T-helper 1 cell (primary cell): Measurements from ENCODE around the gene IDUA.
A peak's percentile ranks its signal among the peaks of the same experiment; 100 is the strongest.
"Not testable (repeated sequence)": the region's sequence is repeated elsewhere in the genome, so short reads cannot be mapped to it uniquely, and the experiment has no call there.

Experiments
- DNase-seq, 5 donors: peaks; one replicate each; pipeline ENCODE4 v3.0.0-alpha.2; 2012 to 2020

IDUA gene

GRCh38 chr4:1047106-1047975 is 60.5 kb downstream of the IDUA start:
- peak in 1 of 5 donors; percentile 6 for DNase-seq

GRCh38 chr4:1047976-1048772 is 61.3 kb downstream of the IDUA start:
- no peak for DNase-seq

GRCh38 chr4:1048773-1049590 is 62.1 kb downstream of the IDUA start:
- no peak for DNase-seq

GRCh38 chr4:1049591-1049905 is 62.7 kb downstream of the IDUA start:
- DNase-seq = no peak

GRCh38 chr4:1050486-1051213 is 63.8 kb downstream of the IDUA start:
- no peak for DNase-seq

GRCh38 chr4:1051472-1051871 is 64.6 kb downstream of the IDUA start:
- no peak for DNase-seq

- DNase-seq = no peak
These were observed 65.4 kb downstream of the IDUA start for GRCh38 chr4:1052231-1052671.

GRCh38 chr4:1053080-1053661 is 66.3 kb downstream of the IDUA start:
- no peak for DNase-seq

GRCh38 chr4:1053891-1054290 is 67.0 kb downstream of the IDUA start:
- DNase-seq = not testable (repeated sequence)
